AG04450 (cell line): ENCODE results near the gene MCM5. TPM values are rescaled to one million over a fixed set of nuclear protein-coding genes. Genes with fewer than 3 reads are reported as not detected.
"Not testable (repeated sequence)": the region's sequence is repeated elsewhere in the genome, so short reads cannot be mapped to it uniquely, and the experiment has no call there.

ENCODE experiments used
- CTCF ChIA-PET: fragments of 300-600, 350-600 bp; formaldehyde crosslinking; extraction: SDS; loops from one replicate; lab custom pipeline; 2022; ENCODE audit warnings: antibody characterized with exemption, inconsistent platforms; lab: Charles Lee
- POLR2A ChIA-PET: fragments of 350-600 bp; formaldehyde crosslinking; extraction: SDS; loops from one replicate; lab custom pipeline; 2021; ENCODE audit warnings: antibody characterized with exemption, inconsistent platforms; lab: Yijun Ruan, JAX
- DNase-seq: peaks from one replicate; pipeline ENCODE4 v3.0.0-alpha.2; 2011; ENCODE audit warnings: low read depth, low spot score
- H3K27ac ChIP-seq: one replicate; pipeline ENCODE4 v1.5.1; 2012; ENCODE audit warnings: low read depth, low read length, control low read depth
- H3K27me3 ChIP-seq: one replicate; pipeline ENCODE4 v1.6.0; 2012; ENCODE audit warnings: low read length; ENCODE audit not compliant: control insufficient read depth, insufficient read depth
- H3K4me3 ChIP-seq: 2 replicates; pipeline ENCODE4 v1.5.1; 2011; ENCODE audit warnings: mild to moderate bottlenecking, low read depth, low read length, control low read depth
- H3K9me3 ChIP-seq: 2 replicates; pipeline ENCODE4 v1.5.1; 2012; ENCODE audit warnings: low read length; ENCODE audit not compliant: control insufficient read depth, insufficient read depth
- polyA plus RNA-seq: library from polyadenylated mRNA; depleted of rRNA; stranded (reverse); fragments of >200 nt; gene quantifications from 2 replicates; pipeline ENCODE4 v1.2.3, GENCODE V29; 2011
- TF ChIP-seq, protein P1 (sequence below): IDR thresholded peaks from 2 replicates; pipeline ENCODE4 v1.5.1; 2011; ENCODE audit warnings: low read depth, low read length, control low read depth, inconsistent platforms

The MCM5 gene
- polyA plus RNA-seq, 1 experiment = 12.0 TPM

DNA sequence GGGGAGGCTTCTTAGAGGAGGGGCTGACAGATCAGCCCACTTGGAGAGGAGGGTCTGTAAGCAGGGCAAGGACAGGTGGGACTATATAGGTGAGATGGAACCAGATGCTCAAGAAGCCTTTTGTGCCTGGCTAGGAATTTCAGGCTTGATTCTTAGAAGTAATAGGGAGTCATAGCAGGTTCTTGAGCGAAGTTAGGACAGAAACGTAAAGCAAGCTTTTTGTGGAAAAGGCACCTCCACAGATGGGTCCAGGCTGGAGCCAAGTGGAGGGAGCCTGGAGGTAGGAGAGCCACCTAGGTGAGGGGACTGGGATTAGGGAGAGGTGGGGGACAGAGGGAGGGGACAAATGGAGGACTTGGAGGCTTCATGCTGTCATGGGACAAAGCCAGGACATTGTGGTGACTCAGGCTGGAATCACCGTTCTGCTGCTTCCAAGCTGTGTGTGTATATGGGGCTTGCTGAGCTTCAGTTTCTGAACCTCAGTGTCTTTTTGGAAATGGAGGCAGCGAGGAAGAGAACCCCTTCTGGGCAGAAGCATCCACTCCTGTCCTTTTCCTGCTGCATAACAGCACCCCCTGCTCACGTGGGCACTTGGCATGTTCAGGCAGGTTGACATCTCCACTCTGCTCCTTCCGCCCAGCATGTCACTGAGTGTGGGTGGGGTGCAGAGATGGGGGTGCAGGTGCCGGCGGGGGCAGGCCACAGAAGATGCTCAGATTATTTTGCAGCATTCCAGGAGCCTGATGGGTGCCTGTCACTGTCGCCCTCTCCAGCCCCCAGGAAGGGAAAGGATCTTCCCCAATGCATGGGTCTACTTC is 58.0 kb downstream of the MCM5 start:
- TF ChIP-seq, protein P1, sequence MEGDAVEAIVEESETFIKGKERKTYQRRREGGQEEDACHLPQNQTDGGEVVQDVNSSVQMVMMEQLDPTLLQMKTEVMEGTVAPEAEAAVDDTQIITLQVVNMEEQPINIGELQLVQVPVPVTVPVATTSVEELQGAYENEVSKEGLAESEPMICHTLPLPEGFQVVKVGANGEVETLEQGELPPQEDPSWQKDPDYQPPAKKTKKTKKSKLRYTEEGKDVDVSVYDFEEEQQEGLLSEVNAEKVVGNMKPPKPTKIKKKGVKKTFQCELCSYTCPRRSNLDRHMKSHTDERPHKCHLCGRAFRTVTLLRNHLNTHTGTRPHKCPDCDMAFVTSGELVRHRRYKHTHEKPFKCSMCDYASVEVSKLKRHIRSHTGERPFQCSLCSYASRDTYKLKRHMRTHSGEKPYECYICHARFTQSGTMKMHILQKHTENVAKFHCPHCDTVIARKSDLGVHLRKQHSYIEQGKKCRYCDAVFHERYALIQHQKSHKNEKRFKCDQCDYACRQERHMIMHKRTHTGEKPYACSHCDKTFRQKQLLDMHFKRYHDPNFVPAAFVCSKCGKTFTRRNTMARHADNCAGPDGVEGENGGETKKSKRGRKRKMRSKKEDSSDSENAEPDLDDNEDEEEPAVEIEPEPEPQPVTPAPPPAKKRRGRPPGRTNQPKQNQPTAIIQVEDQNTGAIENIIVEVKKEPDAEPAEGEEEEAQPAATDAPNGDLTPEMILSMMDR = no peak
- no peak overlapping the region for H3K27ac ChIP-seq
- H3K27me3 ChIP-seq = peaks cover 4% of the 10 kb centered on the region
- CTCF ChIA-PET = no interaction called here
- DNase-seq = no peak
- POLR2A ChIA-PET = no interaction called here
- H3K9me3 ChIP-seq = no peaks in the 10 kb centered on the region; the same call in 1 of the 2 replicates
- no peak overlapping the region for H3K4me3 ChIP-seq

DNA sequence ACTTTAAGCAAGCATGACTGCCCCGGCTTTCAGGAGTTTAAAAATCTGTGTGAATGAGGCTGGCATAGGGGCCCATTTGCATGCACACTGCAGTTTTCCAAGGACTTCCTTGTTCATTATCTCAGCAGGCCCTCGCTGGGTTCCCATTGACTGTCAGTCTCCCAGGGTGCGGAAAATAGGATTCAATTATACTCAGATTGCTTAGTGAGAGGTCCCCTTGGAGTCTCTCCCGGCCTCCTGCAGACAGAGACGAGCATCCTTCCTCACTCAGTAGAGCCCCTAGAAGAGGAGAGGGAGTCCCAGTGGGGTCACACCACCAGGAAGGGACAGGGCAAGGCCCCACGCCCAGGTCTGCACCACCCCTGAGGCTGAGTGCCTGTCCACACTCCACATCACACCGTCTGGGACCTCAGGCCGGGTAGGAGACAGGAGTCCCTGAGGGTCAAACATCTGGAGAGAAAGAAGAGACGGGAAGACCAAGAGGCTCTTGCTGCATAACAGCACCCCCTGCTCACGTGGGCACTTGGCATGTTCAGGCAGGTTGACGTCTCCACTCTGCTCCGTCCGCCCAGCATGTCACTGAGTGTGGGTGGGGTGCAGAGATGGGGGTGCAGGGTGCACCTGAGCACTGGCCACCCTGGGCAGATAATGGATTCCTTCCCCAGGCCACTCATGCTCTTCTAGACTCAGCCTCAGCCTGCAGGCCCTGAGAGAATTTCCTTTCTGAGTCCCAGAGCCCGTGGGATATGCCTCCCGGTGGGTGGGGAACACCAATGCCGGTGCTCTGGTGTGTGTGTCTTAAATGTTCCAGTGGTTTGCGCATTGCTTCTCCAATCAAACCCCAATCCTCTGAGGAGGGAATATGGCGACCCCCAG is 58.8 kb downstream of the MCM5 start:
- H3K27me3 ChIP-seq = peaks cover 2% of the 10 kb centered on the region
- H3K27ac ChIP-seq = no peak overlapping the region
- H3K4me3 ChIP-seq = no peak overlapping the region
- TF ChIP-seq, protein P1 = no peak
- ChIA-PET POLR2A (no interaction called here), CTCF (no interaction called here)
- no peak for DNase-seq
- H3K9me3 ChIP-seq = no peaks in the 10 kb centered on the region; the same call in 1 of the 2 replicates

DNA sequence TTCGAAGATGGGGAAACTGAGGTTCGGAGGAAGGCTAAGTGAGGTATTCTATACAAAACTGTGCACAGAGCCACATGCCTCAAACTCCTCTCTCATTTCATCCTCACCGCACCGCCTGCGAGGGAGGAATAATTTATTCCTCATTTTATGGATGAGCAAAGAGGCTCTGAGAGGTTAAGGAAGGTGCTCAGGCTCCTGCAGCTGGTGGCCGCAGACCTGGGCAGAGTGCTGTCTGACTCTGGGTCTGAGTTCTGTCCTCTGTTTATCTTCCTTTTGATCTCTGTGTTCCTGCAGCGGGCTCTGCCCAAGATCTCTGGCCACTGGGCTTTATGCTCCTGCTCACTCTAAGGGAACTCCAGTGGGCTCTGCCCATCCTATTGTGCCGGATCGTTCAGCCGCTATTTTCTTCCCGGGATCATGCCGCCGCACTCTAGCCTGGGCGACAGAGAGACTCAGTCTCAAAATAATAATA is 59.5 kb downstream of the MCM5 start:
- peaks cover 2% of the 10 kb centered on the region for H3K27me3 ChIP-seq
- H3K4me3 ChIP-seq = no peak overlapping the region
- no peak for DNase-seq
- TF ChIP-seq, protein P1 = no peak
- CTCF ChIA-PET = no interaction called here
- no peak overlapping the region for H3K27ac ChIP-seq
- POLR2A ChIA-PET = no interaction called here
- no peaks in the 10 kb centered on the region; the same call in 1 of the 2 replicates for H3K9me3 ChIP-seq

DNA sequence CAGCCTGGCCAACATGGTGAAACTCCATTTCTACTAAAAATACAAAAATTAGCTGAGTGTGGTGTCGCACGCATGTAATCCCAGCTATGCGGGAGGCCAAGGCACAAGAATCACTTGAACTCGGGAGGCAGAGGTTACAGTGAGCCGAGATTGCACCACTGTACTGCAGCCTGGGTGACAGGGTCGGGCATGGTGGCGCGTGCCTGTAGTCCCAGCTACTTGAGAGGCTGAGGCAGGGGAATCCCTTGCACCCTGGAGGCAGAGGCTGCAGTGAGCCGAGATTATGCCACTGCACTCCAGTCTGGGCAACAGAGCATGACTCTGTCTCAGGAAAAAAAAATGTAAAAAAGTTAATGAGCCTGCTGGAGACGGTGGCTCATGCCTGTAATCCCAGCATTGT is 60.0 kb downstream of the MCM5 start:
- H3K27me3 ChIP-seq, DNase-seq, H3K27ac ChIP-seq, H3K9me3 ChIP-seq, H3K4me3 ChIP-seq, POLR2A ChIA-PET, CTCF ChIA-PET: not testable (repeated sequence)

DNA sequence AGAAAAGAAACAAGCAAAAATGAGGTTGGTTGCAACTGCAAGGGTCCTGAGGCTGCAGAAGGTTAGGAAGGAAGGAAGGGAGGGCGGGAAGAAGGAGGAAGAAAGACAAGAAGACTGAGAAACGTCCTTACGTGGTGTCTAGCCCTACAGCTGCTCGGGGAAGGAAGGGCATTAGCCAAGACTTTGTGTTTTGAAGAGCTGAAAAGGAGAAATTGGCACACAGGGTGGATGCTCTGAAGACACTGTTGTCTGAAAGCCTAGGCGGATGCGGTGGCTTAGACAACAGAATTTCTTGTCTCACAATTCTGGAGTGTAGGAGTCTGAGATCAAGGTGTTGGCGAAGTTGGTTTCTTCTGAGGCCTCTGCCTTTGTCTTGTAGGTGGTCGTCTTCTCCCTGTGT is 60.7 kb downstream of the MCM5 start:
- Histone ChIP-seq H3K4me3 (no peak overlapping the region), H3K9me3 (no peaks in the 10 kb centered on the region; the same call in 1 of the 2 replicates), H3K27me3 (peaks cover 2% of the 10 kb centered on the region), H3K27ac (no peak overlapping the region)
- ChIA-PET CTCF (interaction anchor here (0.7 kb wide), 1 partner anchor 75 kb away, joined by 4 read pairs; no protein-coding TSS in a partner anchor), POLR2A (no interaction called here)
- DNase-seq = no peak
- TF ChIP-seq, protein P1 = no peak
